ENCODE results near the gene SLTM.

The SLTM gene

DNA sequence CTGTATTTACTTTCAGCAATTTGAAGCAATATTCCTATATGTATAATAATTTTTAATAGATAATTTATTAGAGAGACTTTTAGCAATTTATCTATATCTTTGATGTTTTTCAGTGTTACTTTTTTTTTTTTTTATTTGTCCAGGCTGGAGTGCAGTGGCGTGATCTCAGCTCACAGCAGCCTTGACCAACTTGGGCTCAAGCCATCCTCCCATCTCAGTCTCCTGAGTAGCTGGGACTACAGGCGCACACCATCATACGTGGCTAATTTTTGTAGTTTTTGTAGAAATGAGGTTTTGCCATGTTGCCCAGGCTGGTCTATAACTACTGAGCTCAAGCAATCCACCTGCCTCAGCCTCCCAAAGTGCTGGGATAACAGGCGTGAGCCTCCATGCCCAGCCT lies 25.3 kb upstream of the SLTM start:
- Histone ChIP-seq H3F3A (ENCODE audit: control insufficient read depth, insufficient read depth) (no peaks in the 10 kb centered on the region), H3K79me2 (ENCODE audit: control insufficient read depth, low read length) (no peaks in the 10 kb centered on the region), H3K36me3 (ENCODE audit: control insufficient read depth, low read length) (no peaks in the 10 kb centered on the region), H3K9me3 (ENCODE audit: control insufficient read depth, insufficient read depth, low read length) (no peaks in the 10 kb centered on the region), H3K4me1 (ENCODE audit: control insufficient read depth, low read length) (peaks cover 7% of the 10 kb centered on the region), H3K9me2 (replicated peaks; ENCODE audit: control insufficient read depth, low read length) (no peaks in the 10 kb centered on the region), H3K27me3 (ENCODE audit: control insufficient read depth, low read length) (no peaks in the 10 kb centered on the region), H3K27ac (ENCODE audit: low read depth, low read length) (no peak overlapping the region), H3K4me2 (ENCODE audit: low read length) (no peak overlapping the region), H3K4me3 (ENCODE audit: low read length) (no peak overlapping the region), H4K20me1 (ENCODE audit: control insufficient read depth, insufficient read depth, low read depth, low read length) (no peaks in the 10 kb centered on the region)
- TF ChIP-seq EZH2phosphoT487 (IDR thresholded peaks at IDR 0.05; ENCODE audit: borderline replicate concordance, low read length) (no peak), CTCF (IDR thresholded peaks at IDR 0.05; ENCODE audit: low read depth, low read length, poor library complexity, severe bottlenecking) (no peak)

- Histone ChIP-seq H3F3A (ENCODE audit: control insufficient read depth, insufficient read depth) (no peaks in the 10 kb centered on the region), H3K9me3 (ENCODE audit: control insufficient read depth, insufficient read depth, low read length) (no peaks in the 10 kb centered on the region), H3K27ac (ENCODE audit: low read depth, low read length) (no peak overlapping the region), H3K27me3 (ENCODE audit: control insufficient read depth, low read length) (no peaks in the 10 kb centered on the region), H3K4me3 (ENCODE audit: low read length) (0 out of 2 replicates have a peak overlapping the region, but pooled peaks have one; percentile 14), H3K36me3 (ENCODE audit: control insufficient read depth, low read length) (no peaks in the 10 kb centered on the region), H4K20me1 (ENCODE audit: control insufficient read depth, insufficient read depth, low read depth, low read length) (no peaks in the 10 kb centered on the region), H3K79me2 (ENCODE audit: control insufficient read depth, low read length) (no peaks in the 10 kb centered on the region), H3K4me2 (ENCODE audit: low read length) (peak overlapping the region; percentile 53), H3K4me1 (ENCODE audit: control insufficient read depth, low read length) (peaks cover 7% of the 10 kb centered on the region), H3K9me2 (replicated peaks; ENCODE audit: control insufficient read depth, low read length) (no peaks in the 10 kb centered on the region)
- peak; percentile 88 for TF ChIP-seq CTCF (IDR thresholded peaks at IDR 0.05; ENCODE audit: low read depth, low read length, poor library complexity, severe bottlenecking)
- TF ChIP-seq EZH2phosphoT487 (IDR thresholded peaks at IDR 0.05; ENCODE audit: borderline replicate concordance, low read length) = no peak
Observed at GRCh38 chr15:58957101-58957973, 23.9 kb upstream of the SLTM start.

- no peaks in the 10 kb centered on the region for H3F3A ChIP-seq (ENCODE audit: control insufficient read depth, insufficient read depth)
- no peak overlapping the region for H3K4me2 ChIP-seq (ENCODE audit: low read length)
- peaks cover 7% of the 10 kb centered on the region for H3K4me1 ChIP-seq (ENCODE audit: control insufficient read depth, low read length)
- H3K36me3 ChIP-seq (ENCODE audit: control insufficient read depth, low read length) = no peaks in the 10 kb centered on the region
- H3K27me3 ChIP-seq (ENCODE audit: control insufficient read depth, low read length) = no peaks in the 10 kb centered on the region
- H3K4me3 ChIP-seq (ENCODE audit: low read length) = no peak overlapping the region
- no peak overlapping the region for H3K27ac ChIP-seq (ENCODE audit: low read depth, low read length)
- H4K20me1 ChIP-seq (ENCODE audit: control insufficient read depth, insufficient read depth, low read depth, low read length) = no peaks in the 10 kb centered on the region
- H3K79me2 ChIP-seq (ENCODE audit: control insufficient read depth, low read length) = no peaks in the 10 kb centered on the region
- H3K9me3 ChIP-seq (ENCODE audit: control insufficient read depth, insufficient read depth, low read length) = no peaks in the 10 kb centered on the region
- TF ChIP-seq CTCF (IDR thresholded peaks at IDR 0.05; ENCODE audit: low read depth, low read length, poor library complexity, severe bottlenecking) (no peak), EZH2phosphoT487 (IDR thresholded peaks at IDR 0.05; ENCODE audit: borderline replicate concordance, low read length) (no peak)
- H3K9me2 ChIP-seq (replicated peaks; ENCODE audit: control insufficient read depth, low read length) = no peaks in the 10 kb centered on the region
Observed at GRCh38 chr15:58952751-58953150, 19.3 kb upstream of the SLTM start.

Data from DOHH2 (cell line).